Raji (cell line): Measurements from ENCODE around the gene RABGAP1L.

Source experiments
- POLR2A ChIP-seq: IDR thresholded peaks from 2 replicates; pipeline ENCODE4 v1.6.1; 2011; ENCODE audit warnings: low read depth, low read length, control low read depth; ENCODE audit not compliant: insufficient read depth

The RABGAP1L gene

GRCh38 chr1:174965362-174966007 is 806.2 kb downstream of the RABGAP1L start:
- TF ChIP-seq POLR2A: no peak

GRCh38 chr1:174966008-174966572 is 806.8 kb downstream of the RABGAP1L start:
- TF ChIP-seq POLR2A: no peak

GRCh38 chr1:174967845-174968705 is 808.8 kb downstream of the RABGAP1L start:
- TF ChIP-seq POLR2A: no peak

GRCh38 chr1:174968750-174969244 is 809.5 kb downstream of the RABGAP1L start:
- no peak for TF ChIP-seq POLR2A

GRCh38 chr1:174969977-174970376 is 810.7 kb downstream of the RABGAP1L start:
- no peak for TF ChIP-seq POLR2A

GRCh38 chr1:174971466-174971865 is 812.1 kb downstream of the RABGAP1L start:
- no peak for TF ChIP-seq POLR2A

GRCh38 chr1:174971902-174972301 is 812.6 kb downstream of the RABGAP1L start:
- no peak for TF ChIP-seq POLR2A

- TF ChIP-seq POLR2A: no peak
Measured at GRCh38 chr1:174974711-174975119, 815.4 kb downstream of the RABGAP1L start.

- no peak for TF ChIP-seq POLR2A
Measured at GRCh38 chr1:174975764-174976163, 816.4 kb downstream of the RABGAP1L start.

- TF ChIP-seq POLR2A: no peak
Measured at GRCh38 chr1:174976436-174977108, 817.3 kb downstream of the RABGAP1L start.

- TF ChIP-seq POLR2A: no peak
Measured at GRCh38 chr1:174982971-174983689, 823.8 kb downstream of the RABGAP1L start.

GRCh38 chr1:174984952-174985351 is 825.6 kb downstream of the RABGAP1L start:
- no peak for TF ChIP-seq POLR2A

GRCh38 chr1:174988539-174988938 is 829.2 kb downstream of the RABGAP1L start:
- no peak for TF ChIP-seq POLR2A

- TF ChIP-seq POLR2A: no peak
Measured at GRCh38 chr1:174988986-174989385, 829.7 kb downstream of the RABGAP1L start.
